Stimulated activated naive CD4-positive, alpha-beta T cell treated with Interleukin-2 at 50 U/mL for 16 hours (primary cell): ENCODE results near the gene RYR3.
"Not testable (repeated sequence)": the region's sequence is repeated elsewhere in the genome, so short reads cannot be mapped to it uniquely, and the experiment has no call there.

Source experiments
- DNase-seq: peaks from one replicate; lab custom pipeline; 2025; lab: John Stamatoyannopoulos, UW

The RYR3 gene

GRCh38 chr15:33773969-33774368 is 463.2 kb downstream of the RYR3 start:
- DNase-seq, result no peak

DNA sequence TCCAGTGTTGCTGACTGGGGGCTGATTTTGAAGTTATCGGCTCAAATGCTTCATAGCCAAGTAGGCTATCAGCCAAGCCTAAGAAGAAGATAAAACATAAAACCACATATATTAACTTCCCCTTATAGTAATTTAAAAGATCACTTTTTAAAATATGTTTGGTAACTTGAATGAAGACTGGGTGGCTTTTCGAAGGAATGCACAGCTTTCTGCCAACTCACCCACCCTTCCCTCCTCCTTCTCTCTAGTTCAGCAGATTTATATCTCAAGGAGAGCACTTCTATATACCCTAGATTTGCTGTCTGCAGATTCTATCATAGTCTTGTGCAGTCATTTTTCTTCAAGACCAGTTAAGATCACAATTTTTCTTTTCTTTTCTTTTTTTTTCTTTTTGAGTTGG is 468.1 kb downstream of the RYR3 start:
- DNase-seq, result no peak

DNA sequence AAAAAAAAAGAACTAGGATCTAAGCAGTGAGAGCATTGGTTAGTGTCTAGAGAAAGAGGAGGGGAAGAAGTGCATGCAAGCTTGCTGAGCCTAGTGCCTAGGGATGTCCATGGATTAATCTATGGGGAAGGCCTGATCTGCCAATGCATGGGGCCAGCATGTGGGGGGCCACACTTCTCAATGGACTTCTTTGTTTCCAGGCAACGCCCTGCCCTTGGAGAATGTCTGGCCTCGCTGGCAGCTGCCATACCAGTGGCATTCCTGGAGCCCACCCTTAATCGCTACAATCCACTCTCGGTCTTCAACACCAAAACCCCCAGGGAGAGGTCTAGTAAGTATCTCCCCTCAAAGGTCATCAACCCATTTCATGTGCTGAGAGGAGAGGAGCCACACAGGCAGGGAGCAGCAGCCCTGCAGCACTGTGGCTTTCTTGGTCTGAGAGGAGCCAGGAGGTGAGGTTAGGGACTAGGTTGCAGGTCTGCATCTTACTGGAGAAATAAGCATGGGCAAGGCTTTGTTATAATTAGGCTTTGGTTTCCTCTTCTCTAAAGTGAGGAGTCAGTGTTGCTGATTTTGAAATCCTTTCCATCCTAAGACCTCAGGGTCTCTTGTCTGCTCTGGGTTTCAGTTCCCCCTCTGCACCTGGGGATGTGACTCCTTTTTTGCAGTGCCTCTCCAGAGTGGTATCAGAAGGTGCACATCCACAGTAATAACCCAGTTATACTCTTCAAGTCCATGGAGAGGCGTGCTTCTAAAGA is 469.4 kb downstream of the RYR3 start:
- DNase-seq, result no peak

DNA sequence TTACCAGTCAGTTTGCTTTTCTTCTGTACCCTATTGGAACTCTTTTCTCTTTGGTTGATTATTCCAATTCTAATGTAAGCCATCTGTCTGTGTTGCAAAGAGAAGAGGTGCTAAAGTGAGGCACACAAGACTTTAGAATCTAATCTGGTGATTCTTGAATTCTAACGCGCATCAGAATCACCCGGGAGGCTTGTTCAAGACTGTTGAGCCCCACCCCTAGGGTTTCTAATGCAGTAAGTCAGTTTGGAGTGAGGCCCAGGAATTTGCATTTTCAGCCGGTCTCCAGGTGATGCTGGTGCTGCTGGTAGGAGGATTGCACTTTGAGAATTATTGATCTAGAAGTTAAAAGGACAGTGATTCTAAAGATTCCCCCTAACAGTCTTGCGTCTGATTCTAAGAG is 472.2 kb downstream of the RYR3 start:
- DNase-seq, result no peak

- DNase-seq, result no peak
Measured at GRCh38 chr15:33785366-33785765, 474.6 kb downstream of the RYR3 start.

DNA sequence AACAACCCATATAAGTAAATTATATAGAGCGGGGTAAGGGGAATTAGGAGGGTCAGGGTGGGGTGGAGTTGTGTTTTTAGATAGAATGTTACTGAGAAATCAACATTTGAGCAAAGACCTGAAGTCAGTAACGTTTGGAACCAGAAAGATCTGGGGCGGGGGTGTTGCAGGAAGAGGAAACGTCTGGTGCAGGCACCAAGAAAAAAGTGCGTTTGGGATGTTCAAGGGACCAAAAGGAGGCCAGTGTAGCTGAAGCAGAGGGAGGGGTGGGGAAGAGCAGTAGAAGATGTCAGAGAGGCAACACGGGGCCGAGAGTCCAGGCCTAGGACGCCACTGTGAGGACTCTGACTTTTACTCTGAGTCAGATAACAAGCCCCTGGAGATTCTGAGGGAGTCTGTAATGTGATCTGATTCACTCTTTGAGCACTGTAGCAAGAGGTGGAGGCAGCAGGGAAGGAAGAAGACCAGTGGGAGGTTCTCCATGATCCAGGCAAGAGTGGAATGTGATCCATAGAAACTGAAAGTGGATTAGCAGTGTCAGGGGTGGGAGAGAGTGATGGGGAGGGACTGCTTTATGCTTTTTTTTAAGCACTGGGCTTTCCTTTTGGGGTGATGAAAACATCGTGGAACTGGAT is 478.3 kb downstream of the RYR3 start:
- DNase-seq, result no peak

- DNase-seq, result no peak
Measured at GRCh38 chr15:33794453-33794852, 483.7 kb downstream of the RYR3 start.

DNA sequence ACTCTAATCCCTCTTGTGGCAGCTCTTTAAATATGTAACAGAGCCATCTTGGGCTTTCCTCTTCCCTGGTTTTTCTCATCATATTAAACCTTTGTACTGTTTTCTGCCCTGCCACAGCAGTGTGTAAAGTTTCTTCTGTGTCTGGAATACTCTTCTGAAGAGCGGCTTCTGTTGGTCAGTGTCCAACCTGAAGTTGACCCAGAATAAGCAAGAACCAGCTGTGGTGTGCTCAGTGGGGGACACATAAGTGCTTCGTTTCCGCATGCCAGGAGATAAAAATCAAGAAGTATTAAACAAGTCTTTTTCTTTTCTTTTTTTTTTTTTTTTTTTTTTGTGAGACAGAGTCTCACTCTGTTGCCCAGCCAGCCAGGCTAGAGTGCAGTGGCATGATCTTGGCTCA is 484.3 kb downstream of the RYR3 start:
- DNase-seq, result no peak

- DNase-seq, result no peak
Measured at GRCh38 chr15:33797651-33798050, 486.9 kb downstream of the RYR3 start.

DNA sequence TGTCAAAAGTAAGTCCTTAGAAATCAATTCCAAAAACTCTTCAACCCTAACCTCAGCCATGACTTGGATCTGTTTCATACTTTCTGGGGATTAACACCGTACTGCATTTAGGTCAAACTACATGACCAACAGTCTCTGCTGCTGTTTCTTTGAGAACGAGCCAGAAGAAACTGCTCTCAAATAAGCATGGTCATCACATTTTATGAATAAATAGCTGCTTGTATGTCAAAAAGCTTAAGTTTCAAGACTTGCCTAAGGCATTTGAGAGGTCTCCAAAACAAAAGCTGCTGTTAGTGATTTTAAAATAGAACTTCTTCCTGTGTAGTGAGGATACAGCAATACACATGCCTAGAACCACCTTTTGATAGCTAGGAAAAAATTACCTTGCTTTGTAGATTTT is 491.2 kb downstream of the RYR3 start:
- no peak for DNase-seq

- no peak for DNase-seq
Measured at GRCh38 chr15:33807665-33808064, 496.9 kb downstream of the RYR3 start.

- no peak for DNase-seq
Measured at GRCh38 chr15:33808720-33809457, 498.1 kb downstream of the RYR3 start.

GRCh38 chr15:33810073-33810595 is 499.4 kb downstream of the RYR3 start:
- no peak for DNase-seq

DNA sequence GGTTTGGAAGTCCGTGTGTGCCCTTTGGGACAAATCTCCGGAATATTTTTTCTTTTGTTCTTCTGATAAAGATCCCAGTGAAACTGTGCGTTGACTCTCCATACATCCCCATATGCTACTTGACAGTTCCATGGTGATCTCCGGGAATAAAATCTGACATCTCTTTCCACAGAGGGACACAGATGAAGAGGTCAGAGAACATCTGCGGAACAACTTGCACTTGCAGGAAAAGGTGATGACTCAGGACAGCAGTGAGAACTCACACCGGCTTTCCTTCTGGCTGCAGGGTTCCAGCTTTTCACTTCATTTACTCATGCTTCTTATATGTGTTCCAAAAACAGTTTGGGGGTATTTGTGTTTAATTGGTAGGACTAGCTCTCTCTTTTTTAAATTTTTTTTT is 500.0 kb downstream of the RYR3 start:
- DNase-seq, result no peak

GRCh38 chr15:33813891-33814290 is 503.1 kb downstream of the RYR3 start:
- DNase-seq, result no peak

GRCh38 chr15:33819499-33819898 is 508.7 kb downstream of the RYR3 start:
- not testable (repeated sequence) for DNase-seq

GRCh38 chr15:33822479-33822878 is 511.7 kb downstream of the RYR3 start:
- no peak for DNase-seq

- no peak for DNase-seq
Measured at GRCh38 chr15:33823119-33823518, 512.4 kb downstream of the RYR3 start.

GRCh38 chr15:33825453-33825852 is 514.7 kb downstream of the RYR3 start:
- no peak for DNase-seq

GRCh38 chr15:33826201-33826600 is 515.4 kb downstream of the RYR3 start:
- DNase-seq, result no peak

GRCh38 chr15:33830351-33830750 is 519.6 kb downstream of the RYR3 start:
- no peak for DNase-seq

DNA sequence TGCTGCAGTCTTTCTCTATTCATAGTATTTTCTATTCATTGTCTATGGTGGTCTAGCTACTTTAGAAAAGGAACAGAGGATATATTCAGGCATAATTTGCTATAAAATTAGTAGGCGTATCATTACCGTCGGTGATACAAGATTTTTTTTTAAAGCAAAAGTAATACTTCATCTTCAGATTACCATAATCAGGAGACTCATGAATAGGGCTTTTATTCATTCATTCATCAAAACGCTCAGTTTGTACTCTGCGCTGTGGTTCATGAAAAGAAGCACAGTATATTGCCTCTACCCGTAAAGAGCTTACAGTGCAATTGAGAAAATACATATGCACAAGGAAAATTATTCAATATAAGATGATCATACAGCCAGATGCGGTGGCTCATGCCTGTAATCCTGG is 520.9 kb downstream of the RYR3 start:
- DNase-seq, result no peak
